SU-DHL-6 (cell line): ENCODE data around the gene CLEC11A.

Source experiments
- H2AFZ ChIP-seq: fragments of 200-600 bp; sonication (generic); 2 replicates; pipeline ENCODE4 v1.6.1; 2014; ENCODE audit warnings: low read depth, mild to moderate bottlenecking, moderate library complexity, mixed read lengths, antibody characterized with exemption, low read length; ENCODE audit not compliant: severe bottlenecking
- H3F3A ChIP-seq: fragments of 200-600 bp; shearing (Covaris generic); 2 replicates; pipeline ENCODE4 v1.6.0; 2016; ENCODE audit warnings: antibody characterized with exemption, mild to moderate bottlenecking; ENCODE audit not compliant: insufficient read depth
- H3K27ac ChIP-seq: fragments of 200-600 bp; sonication (generic); 2 replicates; pipeline ENCODE4 v1.5.1; 2016; ENCODE audit warnings: low read depth, mild to moderate bottlenecking, low read length, moderate library complexity, mixed read lengths
- H3K27me3 ChIP-seq: fragments of 200-600 bp; sonication (generic), shearing (Covaris generic); 2 replicates; pipeline ENCODE4 v1.6.0; 2014; ENCODE audit warnings: mild to moderate bottlenecking, low read length
- H3K36me3 ChIP-seq: fragments of 200-600 bp; sonication (generic); 2 replicates; pipeline ENCODE4 v1.6.1; 2014; ENCODE audit warnings: mild to moderate bottlenecking, low read length, mixed read lengths
- H3K4me2 ChIP-seq: fragments of 300-600, 200-600 bp; shearing (Covaris generic), sonication (generic); 2 replicates; pipeline ENCODE4 v1.6.0; 2014; ENCODE audit warnings: low read length, low read depth, mild to moderate bottlenecking; ENCODE audit not compliant: poor library complexity, severe bottlenecking
- H3K4me3 ChIP-seq: fragments of 200-600 bp; sonication (generic); 2 replicates; pipeline ENCODE4 v1.5.1; 2014; ENCODE audit warnings: antibody characterized with exemption, low read length, mild to moderate bottlenecking, mixed read lengths; ENCODE audit not compliant: insufficient read depth, poor library complexity, severe bottlenecking
- H3K79me2 ChIP-seq: fragments of 200-600 bp; sonication (generic); 2 replicates; pipeline ENCODE4 v1.6.1; 2014; ENCODE audit warnings: mild to moderate bottlenecking, low read length, moderate library complexity; ENCODE audit not compliant: insufficient read depth
- H3K9ac ChIP-seq: fragments of 200-600 bp; sonication (generic); 2 replicates; pipeline ENCODE4 v1.7.0; 2014; ENCODE audit warnings: mild to moderate bottlenecking, low read length
- H3K9me2 ChIP-seq: fragments of 200-600 bp; sonication (generic); replicated peaks from 2 replicates; pipeline ENCODE4 v1.6.1; 2014; ENCODE audit warnings: low read length; ENCODE audit not compliant: insufficient read depth
- H3K9me3 ChIP-seq: fragments of 200-600 bp; sonication (generic); 2 replicates; pipeline ENCODE4 v1.6.1; 2014; ENCODE audit warnings: low read length, mixed read lengths; ENCODE audit not compliant: insufficient read depth
- H4K20me1 ChIP-seq: fragments of 200-600 bp; sonication (generic); 2 replicates; pipeline ENCODE4 v1.6.1; 2014; ENCODE audit warnings: low read depth, mild to moderate bottlenecking, antibody characterized with exemption, low read length, moderate library complexity, mixed read lengths
- EZH2phosphoT487 ChIP-seq: fragments of 200-600 bp; sonication (generic), shearing (Covaris generic); conservative IDR thresholded peaks from 2 replicates; pipeline ENCODE4 v1.6.1; 2018; ENCODE audit warnings: mild to moderate bottlenecking, antibody characterized with exemption, low read length, moderate library complexity, mixed read lengths
- TF ChIP-seq, protein P1 (sequence below): fragments of 200-600 bp; sonication (generic); IDR thresholded peaks from one replicate; pipeline ENCODE4 v1.5.1; 2017; ENCODE audit warnings: antibody characterized with exemption, mild to moderate bottlenecking, low read length, moderate library complexity; ENCODE audit not compliant: insufficient read depth, poor library complexity, severe bottlenecking

The CLEC11A gene

DNA sequence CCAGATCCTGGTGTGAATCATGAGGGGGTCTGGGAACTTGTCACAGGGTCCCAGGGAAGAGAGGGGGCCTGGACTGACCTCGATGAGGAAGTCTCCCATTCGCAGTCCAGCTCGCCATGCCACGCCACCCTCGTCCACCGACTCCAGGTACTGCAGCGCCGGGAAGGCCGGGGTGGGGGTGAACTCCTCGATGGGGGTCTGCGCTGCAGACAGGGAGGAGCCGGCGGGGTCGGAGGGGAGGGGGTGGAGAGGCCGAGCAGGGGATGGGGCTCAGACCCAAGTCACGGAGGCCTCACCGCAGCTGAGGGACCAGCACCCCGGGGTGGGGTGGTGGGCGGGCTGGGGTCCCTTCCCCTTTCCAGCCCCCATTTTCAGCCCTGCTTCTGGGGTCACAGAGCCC is 34.4 kb upstream of the CLEC11A start:
- Histone ChIP-seq H3K4me2 (no peak overlapping the region), H3K36me3 (no peaks in the 10 kb centered on the region), H3F3A (no peaks in the 10 kb centered on the region), H3K27ac (no peak overlapping the region), H2AFZ (no peak overlapping the region), H3K9me2 (no peaks in the 10 kb centered on the region), H3K9me3 (no peaks in the 10 kb centered on the region), H3K79me2 (no peaks in the 10 kb centered on the region), H3K4me3 (no peak overlapping the region), H3K9ac (no peak overlapping the region), H3K27me3 (no peaks in the 10 kb centered on the region), H4K20me1 (no peaks in the 10 kb centered on the region)
- TF ChIP-seq EZH2phosphoT487 = no peak
- TF ChIP-seq, protein P1, sequence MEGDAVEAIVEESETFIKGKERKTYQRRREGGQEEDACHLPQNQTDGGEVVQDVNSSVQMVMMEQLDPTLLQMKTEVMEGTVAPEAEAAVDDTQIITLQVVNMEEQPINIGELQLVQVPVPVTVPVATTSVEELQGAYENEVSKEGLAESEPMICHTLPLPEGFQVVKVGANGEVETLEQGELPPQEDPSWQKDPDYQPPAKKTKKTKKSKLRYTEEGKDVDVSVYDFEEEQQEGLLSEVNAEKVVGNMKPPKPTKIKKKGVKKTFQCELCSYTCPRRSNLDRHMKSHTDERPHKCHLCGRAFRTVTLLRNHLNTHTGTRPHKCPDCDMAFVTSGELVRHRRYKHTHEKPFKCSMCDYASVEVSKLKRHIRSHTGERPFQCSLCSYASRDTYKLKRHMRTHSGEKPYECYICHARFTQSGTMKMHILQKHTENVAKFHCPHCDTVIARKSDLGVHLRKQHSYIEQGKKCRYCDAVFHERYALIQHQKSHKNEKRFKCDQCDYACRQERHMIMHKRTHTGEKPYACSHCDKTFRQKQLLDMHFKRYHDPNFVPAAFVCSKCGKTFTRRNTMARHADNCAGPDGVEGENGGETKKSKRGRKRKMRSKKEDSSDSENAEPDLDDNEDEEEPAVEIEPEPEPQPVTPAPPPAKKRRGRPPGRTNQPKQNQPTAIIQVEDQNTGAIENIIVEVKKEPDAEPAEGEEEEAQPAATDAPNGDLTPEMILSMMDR = no peak

DNA sequence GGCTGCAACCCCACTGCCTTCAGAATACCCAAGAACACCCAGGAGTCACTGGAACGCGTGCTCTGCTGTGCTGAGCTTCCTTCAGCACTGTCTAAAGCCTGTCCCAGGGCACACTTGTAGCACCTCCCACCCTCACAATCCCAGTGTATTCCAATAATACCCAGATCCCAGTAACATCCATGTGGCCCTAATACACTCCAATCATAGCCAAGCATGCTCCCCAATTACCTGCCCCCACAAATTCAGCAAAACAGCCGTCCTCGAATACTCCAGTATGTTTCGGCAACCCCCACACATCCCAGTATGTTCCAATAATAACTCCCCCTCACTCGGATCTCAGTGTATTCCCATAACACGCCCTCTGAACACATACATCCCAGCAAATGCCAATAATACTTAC is 32.7 kb upstream of the CLEC11A start:
- H3F3A ChIP-seq = no peaks in the 10 kb centered on the region
- no peaks in the 10 kb centered on the region for H4K20me1 ChIP-seq
- no peaks in the 10 kb centered on the region for H3K9me2 ChIP-seq
- no peak overlapping the region for H2AFZ ChIP-seq
- no peak overlapping the region for H3K4me3 ChIP-seq
- H3K9me3 ChIP-seq = no peaks in the 10 kb centered on the region
- no peak overlapping the region for H3K9ac ChIP-seq
- TF ChIP-seq EZH2phosphoT487 = no peak
- TF ChIP-seq, protein P1 = no peak
- no peaks in the 10 kb centered on the region for H3K36me3 ChIP-seq
- H3K27ac ChIP-seq = no peak overlapping the region
- H3K4me2 ChIP-seq = no peak overlapping the region
- no peaks in the 10 kb centered on the region for H3K79me2 ChIP-seq
- H3K27me3 ChIP-seq = no peaks in the 10 kb centered on the region

DNA sequence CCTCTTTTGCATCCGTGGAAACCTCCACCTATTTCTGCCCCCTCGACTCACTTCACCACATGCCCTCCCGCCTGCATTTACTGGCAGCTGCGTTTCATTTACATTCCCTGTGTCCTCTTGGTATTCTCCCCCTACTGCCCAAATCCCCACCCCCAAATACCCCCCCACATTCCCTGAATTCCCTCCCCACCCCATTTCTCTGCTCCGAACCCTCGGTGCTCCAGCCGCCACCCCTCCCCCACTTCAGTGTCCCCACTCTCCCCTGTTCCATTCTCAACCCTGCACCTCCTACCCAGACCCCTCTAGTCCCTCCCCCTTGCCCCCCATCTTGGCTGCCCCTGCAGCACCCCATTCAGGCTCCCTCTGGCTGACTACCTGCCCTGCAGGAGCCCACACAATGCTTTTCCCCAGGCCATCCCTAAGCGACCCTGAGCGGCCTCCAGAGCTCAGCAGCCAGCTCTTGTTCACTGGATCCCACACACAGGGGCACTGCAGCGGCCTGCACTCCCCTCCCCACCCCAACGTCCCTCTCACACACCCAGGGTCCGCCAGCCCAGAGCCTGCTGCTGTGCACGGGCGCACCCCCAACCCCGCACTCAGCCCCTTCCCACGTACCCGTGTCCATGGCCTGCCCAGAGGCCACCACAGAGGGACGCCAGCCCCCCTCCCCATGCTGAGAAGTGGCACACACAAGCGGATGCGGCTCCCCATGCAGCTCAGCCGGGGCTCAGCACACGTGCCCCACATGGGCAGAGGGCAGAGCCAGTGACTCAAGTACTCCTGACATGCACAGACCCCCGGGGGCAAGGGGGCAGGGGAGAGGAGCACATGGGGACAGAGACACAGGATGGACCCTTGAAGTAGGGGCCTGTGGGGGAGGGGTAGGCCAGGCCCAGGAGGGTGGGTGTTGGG is 29.8 kb upstream of the CLEC11A start:
- Histone ChIP-seq H3K9ac (no peak overlapping the region), H3K27ac (no peak overlapping the region), H3K79me2 (no peaks in the 10 kb centered on the region), H4K20me1 (no peaks in the 10 kb centered on the region), H3K36me3 (no peaks in the 10 kb centered on the region), H3K4me2 (no peak overlapping the region), H3K4me3 (no peak overlapping the region), H3K9me2 (no peaks in the 10 kb centered on the region), H2AFZ (no peak overlapping the region), H3F3A (no peaks in the 10 kb centered on the region), H3K9me3 (no peaks in the 10 kb centered on the region), H3K27me3 (no peaks in the 10 kb centered on the region)
- TF ChIP-seq, protein P1 = no peak
- no peak for TF ChIP-seq EZH2phosphoT487
